ENCODE results near the gene MUSTN1.

The MUSTN1 gene

GRCh38 chr3:52786330-52787215 lies 48.2 kb downstream of the MUSTN1 start:
- DNase-seq (ENCODE audit: low spot score), result no peak

- no peak for DNase-seq (ENCODE audit: low spot score)
Observed at GRCh38 chr3:52784931-52785590, 49.8 kb downstream of the MUSTN1 start.

GRCh38 chr3:52784021-52784621 lies 50.7 kb downstream of the MUSTN1 start:
- DNase-seq (ENCODE audit: low spot score), result no peak

- DNase-seq (ENCODE audit: low spot score), result no peak
Observed at GRCh38 chr3:52783211-52783555, 51.6 kb downstream of the MUSTN1 start.

Data from Ammon's horn (tissue), 1 donor.